H1 (cell line): ENCODE data around the gene RALA. TPM values are rescaled to one million over a fixed set of nuclear protein-coding genes. Genes with fewer than 3 reads are reported as not detected.

Experiments
- CTCF ChIA-PET: fragments of 300-600 bp; sonication (Branson Sonifier 250); formaldehyde crosslinking; loops from one replicate; lab custom pipeline; 2021; ENCODE audit not compliant: partially characterized antibody; lab: Charles Lee
- POLR2A ChIA-PET: fragments of 300-600 bp; sonication (Branson Sonifier 250); formaldehyde crosslinking; loops from one replicate; lab custom pipeline; 2021; ENCODE audit warnings: inconsistent platforms; ENCODE audit not compliant: partially characterized antibody; lab: Charles Lee
- DNase-seq, 2 experiments: peaks; one replicate each; pipeline versions ENCODE4 v3.0.0 to v3.0.0-alpha.2; 2010 to 2022; ENCODE audit warnings: low spot score in 2 of 2, low read depth in 1 of 2, mixed read lengths in 1 of 2
- FAIRE-seq: peaks from 2 replicates; lab custom pipeline; 2011; peaks lifted over from hg19 to GRCh38; lab: Jason Lieb, UNC
- H2AFZ ChIP-seq: 2 replicates; pipeline ENCODE4 v1.8.1; 2012; ENCODE audit warnings: low read length, inconsistent platforms
- H2AK5ac ChIP-seq: 2 replicates; pipeline ENCODE4 v1.6.1; 2013; ENCODE audit warnings: low read depth, low read length
- H2BK120ac ChIP-seq: replicated peaks from 2 replicates; pipeline ENCODE3; 2013; ENCODE audit warnings: low read depth, low read length, inconsistent platforms
- H2BK12ac ChIP-seq: 2 replicates; pipeline ENCODE4 v1.6.1; 2013; ENCODE audit warnings: low read depth, low read length
- H2BK15ac ChIP-seq: 2 replicates; pipeline ENCODE4 v1.6.1; 2013; ENCODE audit warnings: low read length
- H2BK20ac ChIP-seq: 2 replicates; pipeline ENCODE4 v1.6.1; 2013; ENCODE audit warnings: low read length
- H2BK5ac ChIP-seq: 2 replicates; pipeline ENCODE4 v1.6.1; 2013; ENCODE audit warnings: low read depth, low read length
- H3K14ac ChIP-seq: 2 replicates; pipeline ENCODE4 v1.6.1; 2013; ENCODE audit warnings: inconsistent platforms; ENCODE audit not compliant: insufficient read length
- H3K18ac ChIP-seq: 2 replicates; pipeline ENCODE4 v1.6.1; 2013; ENCODE audit warnings: low read length; ENCODE audit errors: extremely low read depth
- H3K23ac ChIP-seq: 2 replicates; pipeline ENCODE4 v1.6.1; 2013; ENCODE audit warnings: inconsistent platforms; ENCODE audit not compliant: insufficient read length
- H3K23me2 ChIP-seq: 2 replicates; pipeline ENCODE4 v1.6.1; 2013; ENCODE audit warnings: low read depth, low read length
- H3K27ac ChIP-seq: 2 replicates; pipeline ENCODE4 v1.6.1; 2011; ENCODE audit warnings: low read depth, low read length, inconsistent platforms
- H3K27me3 ChIP-seq, 4 experiments: replicated peaks in 1 of 4; 1 replicate in 1 of 4; 2 replicates in 3 of 4; pipeline versions ENCODE4 v1.6.1 to v1.8.1; 2011 to 2013; ENCODE audit warnings: low read length in 3 of 4, mild to moderate bottlenecking in 3 of 4, inconsistent platforms in 2 of 4, mixed read lengths in 2 of 4, moderate library complexity in 1 of 4; ENCODE audit not compliant: control insufficient read depth in 3 of 4, insufficient read depth in 3 of 4; ENCODE audit errors: extremely low read depth in 1 of 4
- H3K36me3 ChIP-seq, 4 experiments: 2 replicates each; pipeline versions ENCODE4 v1.6.1 to v1.8.1; 2011 to 2013; ENCODE audit warnings: mild to moderate bottlenecking in 4 of 4, low read length in 3 of 4, moderate library complexity in 2 of 4, control low read depth in 1 of 4, inconsistent platforms in 1 of 4; ENCODE audit not compliant: insufficient read depth in 4 of 4, control insufficient read depth in 2 of 4
- H3K4ac ChIP-seq: replicated peaks from 2 replicates; pipeline ENCODE3; 2013; ENCODE audit warnings: low read length, low read depth, mixed read lengths, inconsistent platforms; ENCODE audit not compliant: insufficient read length
- H3K4me1 ChIP-seq, 4 experiments: replicated peaks in 1 of 4; 1 replicate in 1 of 4; 2 replicates in 3 of 4; pipeline versions ENCODE4 v1.6.1 to v1.8.1; 2011 to 2013; ENCODE audit warnings: low read length in 3 of 4, inconsistent platforms in 2 of 4, mixed read lengths in 1 of 4; ENCODE audit not compliant: insufficient read depth in 4 of 4, control insufficient read depth in 3 of 4
- H3K4me2 ChIP-seq, 2 experiments: 2 replicates each; pipeline versions ENCODE4 v1.6.1 to v1.8.1; 2011 to 2013; ENCODE audit warnings: low read depth in 2 of 2, low read length in 2 of 2, control low read depth in 1 of 2, inconsistent platforms in 1 of 2, mild to moderate bottlenecking in 1 of 2; ENCODE audit not compliant: insufficient read depth in 1 of 2
- H3K4me3 ChIP-seq, 4 experiments: fragments of 200-600, 300-600 bp in 1 of 4; sonication (generic), shearing (Covaris generic), sonication (Bioruptor Twin) in 1 of 4; 2 replicates each; pipeline versions ENCODE4 v1.5.1 to v1.8.1; 2011 to 2016; ENCODE audit warnings: low read length in 4 of 4, low read depth in 3 of 4, control low read depth in 2 of 4, inconsistent platforms in 2 of 4, mild to moderate bottlenecking in 2 of 4, mixed read lengths in 1 of 4, moderate library complexity in 1 of 4; ENCODE audit not compliant: insufficient read depth in 2 of 4; ENCODE audit errors: extremely low read depth in 1 of 4
- H3K56ac ChIP-seq: replicated peaks from 2 replicates; pipeline ENCODE3; 2013; ENCODE audit warnings: low read depth, mild to moderate bottlenecking, mixed read lengths, low read length, inconsistent platforms; ENCODE audit not compliant: insufficient read length
- H3K79me1 ChIP-seq: 2 replicates; pipeline ENCODE4 v1.6.1; 2013; ENCODE audit warnings: low read depth, low read length, control low read depth
- H3K79me2 ChIP-seq, 2 experiments: 2 replicates each; pipeline versions ENCODE4 v1.6.1 to v1.8.1; 2012 to 2013; ENCODE audit warnings: low read length in 2 of 2, mild to moderate bottlenecking in 2 of 2, inconsistent platforms in 1 of 2; ENCODE audit not compliant: insufficient read depth in 2 of 2, control insufficient read depth in 1 of 2
- H3K9ac ChIP-seq, 4 experiments: replicated peaks in 1 of 4; 1 replicate in 1 of 4; 2 replicates in 3 of 4; pipeline versions ENCODE4 v1.6.1 to v1.8.1; 2011 to 2013; ENCODE audit warnings: low read depth in 3 of 4, low read length in 3 of 4, control low read depth in 2 of 4, mild to moderate bottlenecking in 2 of 4, moderate library complexity in 2 of 4, inconsistent platforms in 1 of 4; ENCODE audit errors: extremely low read depth in 1 of 4
- H3K9me3 ChIP-seq, 2 experiments: 2 replicates each; pipeline versions ENCODE4 v1.6.1 to v1.8.1; 2012 to 2013; ENCODE audit warnings: mild to moderate bottlenecking in 2 of 2, moderate library complexity in 2 of 2, control low read depth in 1 of 2, inconsistent platforms in 1 of 2, low read depth in 1 of 2, low read length in 1 of 2, mixed read lengths in 1 of 2; ENCODE audit not compliant: insufficient read depth in 2 of 2
- H4K20me1 ChIP-seq, 2 experiments: replicated peaks in 1 of 2; 2 replicates each; pipeline versions ENCODE3 to v1.8.1; 2011 to 2013; ENCODE audit warnings: inconsistent platforms in 2 of 2, low read length in 2 of 2, mild to moderate bottlenecking in 1 of 2; ENCODE audit not compliant: insufficient read depth in 2 of 2, control insufficient read depth in 1 of 2
- H4K5ac ChIP-seq: 2 replicates; pipeline ENCODE4 v1.6.1; 2013; ENCODE audit warnings: low read length, low read depth, mixed read lengths, inconsistent platforms; ENCODE audit not compliant: insufficient read length
- H4K8ac ChIP-seq: 2 replicates; pipeline ENCODE4 v1.8.0; 2013; ENCODE audit warnings: mild to moderate bottlenecking, moderate library complexity, low read length, inconsistent platforms; ENCODE audit not compliant: insufficient read depth; ENCODE audit errors: extremely low read depth
- H4K91ac ChIP-seq: replicated peaks from 2 replicates; pipeline ENCODE3; 2013; ENCODE audit warnings: low read length, mixed read lengths, inconsistent platforms; ENCODE audit not compliant: insufficient read length
- WGBS, 2 experiments: shearing (Covaris generic) in 1 of 2; methylation state at CpG; one replicate each; pipeline versions ENCODE4 v1.1.6 to v1.1.7; 2013 to 2015; ENCODE audit warnings: low lambda C conversion rate in 2 of 2, mixed read lengths in 2 of 2, inconsistent platforms in 1 of 2, low coverage in 1 of 2, missing lambda C conversion rate in 1 of 2; ENCODE audit not compliant: insufficient replicate concordance in 2 of 2, insufficient coverage in 1 of 2, insufficient read length in 1 of 2; ENCODE audit errors: extremely low coverage in 1 of 2, missing lambda C conversion rate in 1 of 2; 5-methylcytosine and 5-hydroxymethylcytosine counted together
- polyA plus RNA-seq, 7 experiments: library from polyadenylated mRNA; depleted of rRNA in 3 of 7; stranded (reverse) in 5 of 7; unstranded in 2 of 7; fragments of >200 nt in 5 of 7; fragments of 200-250 nt in 2 of 7; gene quantifications; 1 replicate in 5 of 7; 2 replicates in 1 of 7; 4 replicates in 1 of 7; pipeline versions ENCODE4 v1.2.1 to v1.2.3, GENCODE V29; 2011 to 2013; ENCODE audit warnings: missing spikeins in 2 of 7, mixed read lengths in 2 of 7
- total RNA-seq: library from RNA; stranded (reverse); fragmentation: NEBNext Ultra II Directional; extraction: Animal tissue kit (Norgen Biotek cat#: 25700); gene quantifications from 2 replicates; pipeline ENCODE4 v1.2.1, GENCODE V29; 2021

Gene RALA
- total and polyA plus RNA-seq, 2 of the 8 experiments (the other 6 are each of a cell fraction or from before 2014, with no cell fraction given) = 24.1 to 72.8 TPM

DNA sequence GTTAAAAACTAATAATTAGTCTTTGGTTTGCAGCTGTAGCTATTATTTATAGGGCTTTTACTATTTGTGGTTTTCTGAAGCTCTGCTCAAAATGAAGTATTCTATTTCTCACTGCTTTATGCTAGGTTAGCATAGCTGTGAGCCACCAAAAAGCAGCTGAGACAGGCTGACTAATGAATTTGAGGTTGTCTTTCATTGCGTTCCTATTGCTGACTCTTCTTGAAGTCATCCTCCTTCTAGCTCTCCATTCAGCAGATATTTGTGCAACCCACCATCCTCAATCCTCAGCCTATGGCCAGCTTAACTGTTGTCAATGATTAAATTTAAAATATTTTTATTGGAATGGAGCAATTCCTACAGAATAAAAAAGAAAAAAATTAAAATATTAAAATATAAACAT, 2.1 kb upstream of the RALA start:
- 100% methylated on average over 1 of the region's 1 CpG; no CpG with 5 or more reads in 1 of the 2 experiments for WGBS, 2 experiments
- H2BK12ac ChIP-seq = no peak overlapping the region
- H3K4me2 ChIP-seq = no peak overlapping the region; a peak in 1 of 4 replicates
- no peak overlapping the region for H2BK15ac ChIP-seq
- H3K23ac ChIP-seq = no peak overlapping the region
- H3K23me2 ChIP-seq = peaks cover 7% of the 10 kb centered on the region
- no peak overlapping the region for H4K5ac ChIP-seq
- ChIA-PET POLR2A (interaction anchor here (2.2 to 4.6 kb wide), 3 partner anchors 10 to 125 kb away, joined by 7 to 47 read pairs (median 11); no protein-coding TSS in a partner anchor), CTCF (interaction anchor here (0.9 to 15.8 kb wide), 5 partner anchors 8 to 123 kb away, joined by 3 to 145 read pairs (median 11); no protein-coding TSS in a partner anchor)
- H3K36me3 ChIP-seq = peaks cover 0 to 4% (median 0%) of the 10 kb centered on the region in 4 experiments; a peak in 1 of 8 replicates
- no peak overlapping the region for H2BK5ac ChIP-seq
- DNase-seq (no peak), FAIRE-seq (no peak)
- no peak overlapping the region for H2BK20ac ChIP-seq
- no peak overlapping the region for H2BK120ac ChIP-seq
- no peak overlapping the region for H3K4me3 ChIP-seq
- H3K18ac ChIP-seq = no peak overlapping the region
- no peak overlapping the region for H2AK5ac ChIP-seq
- peaks cover 2 to 5% (median 3%) of the 10 kb centered on the region in 4 experiments; a peak in 5 of 7 replicates for H3K4me1 ChIP-seq
- no peak overlapping the region for H4K8ac ChIP-seq
- H3K79me1 ChIP-seq = peaks cover 5% of the 10 kb centered on the region; the same call in 1 of the 2 replicates
- no peaks in the 10 kb centered on the region for H3K27me3 ChIP-seq
- H3K9ac ChIP-seq = no peak overlapping the region
- H3K4ac ChIP-seq = no peak overlapping the region
- H4K20me1 ChIP-seq = peaks cover 0 to 5% of the 10 kb centered on the region in 2 experiments
- H4K91ac ChIP-seq = no peak overlapping the region
- peaks cover 20 to 31% of the 10 kb centered on the region in 2 experiments for H3K79me2 ChIP-seq
- no peak overlapping the region for H3K27ac ChIP-seq
- H3K9me3 ChIP-seq = no peaks in the 10 kb centered on the region
- H2AFZ ChIP-seq = no peak overlapping the region
- H3K56ac ChIP-seq = no peak overlapping the region
- no peak overlapping the region for H3K14ac ChIP-seq
